OCI-LY1 (cell line): ENCODE data around the gene TSEN15.

Source experiments
- H2AFZ ChIP-seq: fragments of 200-600 bp; sonication (generic), shearing (Covaris generic); 2 replicates; pipeline ENCODE4 v1.6.0; 2014; ENCODE audit warnings: antibody characterized with exemption, mild to moderate bottlenecking, low read length
- H3F3A ChIP-seq: fragments of 200-600 bp; sonication (generic), shearing (Covaris generic); 2 replicates; pipeline ENCODE4 v1.6.0; 2014; ENCODE audit warnings: mild to moderate bottlenecking, antibody characterized with exemption, low read length, moderate library complexity; ENCODE audit not compliant: insufficient read depth
- H3K27ac ChIP-seq: fragments of 200-600 bp; sonication (generic); 2 replicates; pipeline ENCODE4 v1.5.1; 2014; ENCODE audit warnings: low read length, mixed run types, mild to moderate bottlenecking, low read depth; ENCODE audit not compliant: poor library complexity, severe bottlenecking
- H3K27me3 ChIP-seq: fragments of 200-600 bp; sonication (generic); 2 replicates; pipeline ENCODE4 v1.6.0; 2014; ENCODE audit warnings: antibody characterized with exemption, mild to moderate bottlenecking, low read length, moderate library complexity; ENCODE audit not compliant: insufficient read depth
- H3K36me3 ChIP-seq: fragments of 200-600 bp; sonication (generic); 2 replicates; pipeline ENCODE4 v1.6.1; 2014; ENCODE audit warnings: mild to moderate bottlenecking, antibody characterized with exemption, low read length, moderate library complexity, mixed read lengths; ENCODE audit not compliant: insufficient read depth
- H3K4me1 ChIP-seq: fragments of 200-600 bp; sonication (generic); 2 replicates; pipeline ENCODE4 v1.5.1; 2014; ENCODE audit warnings: mild to moderate bottlenecking, low read length, moderate library complexity; ENCODE audit not compliant: insufficient read depth, severe bottlenecking
- H3K4me2 ChIP-seq: fragments of 200-600 bp; sonication (generic), shearing (Covaris generic); 2 replicates; pipeline ENCODE4 v1.6.1; 2014; ENCODE audit warnings: low read length
- H3K4me3 ChIP-seq: fragments of 200-600 bp; sonication (generic); 2 replicates; pipeline ENCODE4 v1.5.1; 2014; ENCODE audit warnings: low read length, low read depth, mild to moderate bottlenecking, mixed read lengths; ENCODE audit not compliant: poor library complexity, severe bottlenecking
- H3K79me2 ChIP-seq: fragments of 200-600 bp; shearing (Covaris generic); 2 replicates; pipeline ENCODE4 v1.6.1; 2016; ENCODE audit warnings: mixed run types, low read length, mixed read lengths; ENCODE audit not compliant: insufficient read depth
- H3K9ac ChIP-seq: fragments of 200-600 bp; sonication (generic), shearing (Covaris generic); 2 replicates; pipeline ENCODE4 v1.6.1; 2014; ENCODE audit warnings: mild to moderate bottlenecking, low read length, mixed read lengths
- H3K9me2 ChIP-seq: fragments of 200-600 bp; sonication (generic), shearing (Covaris generic); 2 replicates; pipeline ENCODE4 v1.6.1; 2014; ENCODE audit warnings: low read depth, mild to moderate bottlenecking, low read length, mixed read lengths
- H3K9me3 ChIP-seq: fragments of 200-600 bp; shearing (Covaris generic); 2 replicates; pipeline ENCODE4 v1.6.1; 2014; ENCODE audit warnings: low read length, mixed read lengths
- H4K20me1 ChIP-seq: fragments of 200-600 bp; sonication (generic), shearing (Covaris generic); 2 replicates; pipeline ENCODE4 v1.6.0; 2016; ENCODE audit warnings: mild to moderate bottlenecking, low read length; ENCODE audit not compliant: insufficient read depth
- EZH2 ChIP-seq: fragments of 200-600 bp; sonication (generic), shearing (Covaris generic); IDR thresholded peaks from 2 replicates; pipeline ENCODE4 v1.8.0; 2017; ENCODE audit warnings: borderline replicate concordance, mixed run types, mild to moderate bottlenecking, antibody characterized with exemption, low read length, moderate library complexity, mixed read lengths
- TF ChIP-seq, protein P1 (sequence below): fragments of 200-600 bp; sonication (generic), shearing (Covaris generic); IDR thresholded peaks from 2 replicates; pipeline ENCODE4 v1.5.1; 2017; ENCODE audit warnings: mild to moderate bottlenecking, antibody characterized with exemption, low read length, moderate library complexity, mixed read lengths

Gene TSEN15

DNA sequence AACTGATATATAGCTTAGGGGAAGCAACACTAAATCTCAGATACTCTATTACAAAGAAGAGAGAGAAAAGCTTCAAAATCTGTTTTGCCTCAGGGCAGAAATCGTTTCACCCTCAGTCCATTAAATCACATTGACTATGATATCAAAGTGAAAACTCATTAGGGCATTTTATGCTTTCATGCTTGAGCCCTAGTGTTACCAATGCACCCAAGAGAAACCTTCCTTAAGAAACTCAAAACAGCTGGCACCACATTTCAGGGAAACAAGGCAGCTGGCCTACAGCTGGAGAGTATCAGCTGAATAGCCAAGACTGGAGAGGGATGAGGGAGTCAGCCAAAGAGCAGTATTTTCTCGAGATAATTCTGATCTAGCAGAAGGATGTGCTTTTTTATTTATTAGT is 28.9 kb upstream of the TSEN15 start:
- Histone ChIP-seq H3K9ac (no peak overlapping the region), H3K4me1 (no peaks in the 10 kb centered on the region), H3F3A (no peaks in the 10 kb centered on the region), H3K79me2 (no peaks in the 10 kb centered on the region), H3K4me2 (no peak overlapping the region), H2AFZ (no peak overlapping the region), H3K36me3 (no peaks in the 10 kb centered on the region), H3K27me3 (no peaks in the 10 kb centered on the region; the same call in 1 of the 2 replicates), H3K27ac (no peak overlapping the region), H3K9me3 (no peaks in the 10 kb centered on the region), H3K4me3 (no peak overlapping the region), H4K20me1 (no peaks in the 10 kb centered on the region), H3K9me2 (no peaks in the 10 kb centered on the region)
- TF ChIP-seq EZH2 = no peak
- TF ChIP-seq, protein P1, sequence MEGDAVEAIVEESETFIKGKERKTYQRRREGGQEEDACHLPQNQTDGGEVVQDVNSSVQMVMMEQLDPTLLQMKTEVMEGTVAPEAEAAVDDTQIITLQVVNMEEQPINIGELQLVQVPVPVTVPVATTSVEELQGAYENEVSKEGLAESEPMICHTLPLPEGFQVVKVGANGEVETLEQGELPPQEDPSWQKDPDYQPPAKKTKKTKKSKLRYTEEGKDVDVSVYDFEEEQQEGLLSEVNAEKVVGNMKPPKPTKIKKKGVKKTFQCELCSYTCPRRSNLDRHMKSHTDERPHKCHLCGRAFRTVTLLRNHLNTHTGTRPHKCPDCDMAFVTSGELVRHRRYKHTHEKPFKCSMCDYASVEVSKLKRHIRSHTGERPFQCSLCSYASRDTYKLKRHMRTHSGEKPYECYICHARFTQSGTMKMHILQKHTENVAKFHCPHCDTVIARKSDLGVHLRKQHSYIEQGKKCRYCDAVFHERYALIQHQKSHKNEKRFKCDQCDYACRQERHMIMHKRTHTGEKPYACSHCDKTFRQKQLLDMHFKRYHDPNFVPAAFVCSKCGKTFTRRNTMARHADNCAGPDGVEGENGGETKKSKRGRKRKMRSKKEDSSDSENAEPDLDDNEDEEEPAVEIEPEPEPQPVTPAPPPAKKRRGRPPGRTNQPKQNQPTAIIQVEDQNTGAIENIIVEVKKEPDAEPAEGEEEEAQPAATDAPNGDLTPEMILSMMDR = no peak

DNA sequence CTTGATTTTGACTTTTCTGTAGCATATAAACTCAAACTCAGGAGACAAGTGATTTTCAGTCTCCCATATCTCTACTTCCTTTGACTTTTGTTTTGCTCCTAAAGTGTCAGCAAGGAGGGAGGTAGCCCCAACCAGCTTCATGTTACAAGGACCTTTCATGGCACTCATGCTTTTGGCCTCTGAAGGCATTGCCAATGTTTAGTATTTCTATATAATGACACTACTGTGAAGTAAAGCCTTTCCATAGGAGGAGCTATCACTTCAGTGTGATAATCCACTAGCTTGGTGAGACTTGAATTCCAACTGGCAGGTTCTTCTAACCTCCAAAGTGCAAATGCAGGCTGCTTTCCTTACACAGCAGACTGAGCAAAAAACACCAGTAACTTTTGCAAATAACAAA is 28.4 kb upstream of the TSEN15 start:
- no peaks in the 10 kb centered on the region for H3K4me1 ChIP-seq
- no peak overlapping the region for H3K9ac ChIP-seq
- H3K4me3 ChIP-seq = no peak overlapping the region
- H3K9me3 ChIP-seq = no peaks in the 10 kb centered on the region
- no peaks in the 10 kb centered on the region for H4K20me1 ChIP-seq
- H2AFZ ChIP-seq = no peak overlapping the region
- H3K9me2 ChIP-seq = no peaks in the 10 kb centered on the region
- no peak overlapping the region for H3K4me2 ChIP-seq
- no peaks in the 10 kb centered on the region for H3K79me2 ChIP-seq
- H3K36me3 ChIP-seq = no peaks in the 10 kb centered on the region
- H3K27ac ChIP-seq = no peak overlapping the region
- H3F3A ChIP-seq = no peaks in the 10 kb centered on the region
- TF ChIP-seq EZH2 = no peak
- TF ChIP-seq, protein P1 = no peak
- no peaks in the 10 kb centered on the region; the same call in 1 of the 2 replicates for H3K27me3 ChIP-seq

DNA sequence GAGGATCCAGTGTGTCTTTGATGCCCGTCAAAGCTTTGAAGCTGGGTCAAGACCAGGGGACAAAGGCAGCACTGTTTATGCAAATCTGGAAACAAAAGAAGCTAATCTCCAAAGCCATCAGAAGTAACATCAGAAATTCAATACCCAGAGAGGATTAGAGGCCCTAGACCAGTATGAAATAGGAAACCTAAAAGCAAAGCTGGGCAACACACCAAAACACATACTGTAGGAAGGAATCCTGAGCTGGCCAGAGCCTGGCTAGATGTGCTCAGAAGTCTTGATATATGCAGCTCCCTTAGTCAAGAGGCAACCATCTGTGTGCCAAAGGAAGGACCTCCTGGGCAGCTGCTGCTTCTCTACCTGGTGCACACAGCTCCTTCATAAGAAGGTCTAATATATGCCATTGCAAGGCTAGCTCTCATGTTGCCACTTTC is 26.3 kb upstream of the TSEN15 start:
- no peaks in the 10 kb centered on the region for H4K20me1 ChIP-seq
- H2AFZ ChIP-seq = no peak overlapping the region
- H3K4me3 ChIP-seq = no peak overlapping the region
- no peak overlapping the region for H3K27ac ChIP-seq
- H3K27me3 ChIP-seq = no peaks in the 10 kb centered on the region; the same call in 1 of the 2 replicates
- no peak overlapping the region for H3K9ac ChIP-seq
- H3K9me3 ChIP-seq = no peaks in the 10 kb centered on the region
- no peaks in the 10 kb centered on the region for H3K36me3 ChIP-seq
- no peaks in the 10 kb centered on the region for H3K79me2 ChIP-seq
- no peak overlapping the region for H3K4me2 ChIP-seq
- no peaks in the 10 kb centered on the region for H3F3A ChIP-seq
- TF ChIP-seq, protein P1 = no peak
- TF ChIP-seq EZH2 = no peak
- H3K4me1 ChIP-seq = no peaks in the 10 kb centered on the region
- no peaks in the 10 kb centered on the region for H3K9me2 ChIP-seq
